ENCODE results near the gene CEP250. TPM values are rescaled to one million over a fixed set of nuclear protein-coding genes. Genes with fewer than 3 reads are reported as not detected.
A peak's percentile ranks its signal among the peaks of the same experiment; 100 is the strongest.

Gene CEP250
- total RNA-seq, 1 experiment from 2014 or later = 13.3 TPM

GRCh38 chr20:35463455-35464300 lies 8.3 kb downstream of the CEP250 start:
- no peak overlapping the region for H3K27ac ChIP-seq
- peak; percentile 35 to 51 for DNase-seq (ENCODE audit: low read depth in 1 of 2, low spot score in 2 of 2)

DNA sequence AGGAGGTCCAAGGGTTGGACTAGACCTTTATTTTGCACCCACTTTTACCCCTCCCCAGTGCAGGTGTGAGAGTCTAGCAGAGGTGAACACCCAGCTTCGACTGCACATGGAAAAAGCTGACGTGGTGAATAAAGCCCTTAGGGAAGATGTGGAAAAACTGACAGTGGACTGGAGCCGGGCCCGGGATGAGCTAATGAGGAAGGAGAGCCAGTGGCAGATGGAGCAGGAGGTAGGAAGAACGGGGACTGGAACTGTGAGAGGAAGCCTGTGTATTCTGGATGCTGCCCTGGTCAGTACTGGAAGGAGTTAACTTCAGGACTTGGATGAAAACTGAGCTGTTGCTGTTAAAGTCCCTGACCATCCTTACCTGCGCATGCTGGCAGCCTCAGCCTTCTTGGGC lies 10.6 kb downstream of the CEP250 start:
- H3K27ac ChIP-seq = no peak overlapping the region
- H3K27me3 ChIP-seq (replicated peaks) = no peaks in the 10 kb centered on the region
- H3K9me3 ChIP-seq (replicated peaks) = no peaks in the 10 kb centered on the region
- H3K4me3 ChIP-seq = no peak overlapping the region
- peaks cover 43% of the 10 kb centered on the region for H3K36me3 ChIP-seq
- no peaks in the 10 kb centered on the region for H3K4me1 ChIP-seq (replicated peaks)
- DNase-seq (ENCODE audit: low read depth in 1 of 2, low spot score in 2 of 2) = no peak

More at GRCh38 chr20:35463455-35464300, 8.3 kb downstream of the CEP250 start:
- Histone ChIP-seq H3K27me3 (replicated peaks) (no peaks in the 10 kb centered on the region), H3K36me3 (peaks cover 39% of the 10 kb centered on the region), H3K4me3 (no peak overlapping the region), H3K9me3 (replicated peaks) (no peaks in the 10 kb centered on the region), H3K4me1 (replicated peaks) (no peaks in the 10 kb centered on the region)

- Histone ChIP-seq H3K4me3 (no peak overlapping the region), H3K9me3 (replicated peaks) (no peaks in the 10 kb centered on the region), H3K4me1 (replicated peaks) (no peaks in the 10 kb centered on the region), H3K27me3 (replicated peaks) (no peaks in the 10 kb centered on the region), H3K27ac (no peak overlapping the region), H3K36me3 (peaks cover 40% of the 10 kb centered on the region)
- DNase-seq (ENCODE audit: low read depth in 1 of 2, low spot score in 2 of 2) = no peak
Measured at GRCh38 chr20:35466856-35467255, 11.5 kb downstream of the CEP250 start.

GRCh38 chr20:35467339-35468224 lies 12.2 kb downstream of the CEP250 start:
- H3K36me3 ChIP-seq = peaks cover 48% of the 10 kb centered on the region
- H3K4me3 ChIP-seq = no peak overlapping the region
- H3K4me1 ChIP-seq (replicated peaks) = no peaks in the 10 kb centered on the region
- no peaks in the 10 kb centered on the region for H3K27me3 ChIP-seq (replicated peaks)
- H3K9me3 ChIP-seq (replicated peaks) = no peaks in the 10 kb centered on the region
- no peak for DNase-seq (ENCODE audit: low read depth in 1 of 2, low spot score in 2 of 2)
- no peak overlapping the region for H3K27ac ChIP-seq

GRCh38 chr20:35468671-35469334 lies 13.4 kb downstream of the CEP250 start:
- Histone ChIP-seq H3K9me3 (replicated peaks) (no peaks in the 10 kb centered on the region), H3K27me3 (replicated peaks) (no peaks in the 10 kb centered on the region), H3K4me3 (no peak overlapping the region), H3K36me3 (peaks cover 51% of the 10 kb centered on the region), H3K27ac (no peak overlapping the region), H3K4me1 (replicated peaks) (no peaks in the 10 kb centered on the region)
- DNase-seq (ENCODE audit: low read depth in 1 of 2, low spot score in 2 of 2) = no peak

- Histone ChIP-seq H3K36me3 (peaks cover 57% of the 10 kb centered on the region), H3K27me3 (replicated peaks) (no peaks in the 10 kb centered on the region), H3K4me1 (replicated peaks) (no peaks in the 10 kb centered on the region), H3K9me3 (replicated peaks) (no peaks in the 10 kb centered on the region), H3K27ac (no peak overlapping the region), H3K4me3 (no peak overlapping the region)
- DNase-seq (ENCODE audit: low read depth in 1 of 2, low spot score in 2 of 2) = no peak
Measured at GRCh38 chr20:35472209-35472608, 16.8 kb downstream of the CEP250 start.

- Histone ChIP-seq H3K4me3 (no peak overlapping the region), H3K4me1 (replicated peaks) (no peaks in the 10 kb centered on the region), H3K36me3 (peaks cover 62% of the 10 kb centered on the region), H3K9me3 (replicated peaks) (no peaks in the 10 kb centered on the region), H3K27me3 (replicated peaks) (no peaks in the 10 kb centered on the region), H3K27ac (no peak overlapping the region)
- DNase-seq (ENCODE audit: low read depth in 1 of 2, low spot score in 2 of 2) = no peak
Measured at GRCh38 chr20:35473684-35474083, 18.3 kb downstream of the CEP250 start.

- peaks cover 66% of the 10 kb centered on the region for H3K36me3 ChIP-seq
Measured at GRCh38 chr20:35474303-35474871, 19.0 kb downstream of the CEP250 start.

GRCh38 chr20:35476288-35476687 lies 20.9 kb downstream of the CEP250 start:
- DNase-seq (ENCODE audit: low read depth in 1 of 2, low spot score in 2 of 2) = no peak
- Histone ChIP-seq H3K27ac (no peak overlapping the region), H3K9me3 (replicated peaks) (no peaks in the 10 kb centered on the region), H3K4me3 (no peak overlapping the region), H3K4me1 (replicated peaks) (no peaks in the 10 kb centered on the region), H3K36me3 (peaks cover 72% of the 10 kb centered on the region), H3K27me3 (replicated peaks) (no peaks in the 10 kb centered on the region)

More at GRCh38 chr20:35474303-35474871, 19.0 kb downstream of the CEP250 start:
- Histone ChIP-seq H3K27ac (no peak overlapping the region), H3K27me3 (replicated peaks) (no peaks in the 10 kb centered on the region), H3K9me3 (replicated peaks) (no peaks in the 10 kb centered on the region), H3K4me1 (replicated peaks) (no peaks in the 10 kb centered on the region), H3K4me3 (no peak overlapping the region)
- DNase-seq (ENCODE audit: low read depth in 1 of 2, low spot score in 2 of 2) = no peak

DNA sequence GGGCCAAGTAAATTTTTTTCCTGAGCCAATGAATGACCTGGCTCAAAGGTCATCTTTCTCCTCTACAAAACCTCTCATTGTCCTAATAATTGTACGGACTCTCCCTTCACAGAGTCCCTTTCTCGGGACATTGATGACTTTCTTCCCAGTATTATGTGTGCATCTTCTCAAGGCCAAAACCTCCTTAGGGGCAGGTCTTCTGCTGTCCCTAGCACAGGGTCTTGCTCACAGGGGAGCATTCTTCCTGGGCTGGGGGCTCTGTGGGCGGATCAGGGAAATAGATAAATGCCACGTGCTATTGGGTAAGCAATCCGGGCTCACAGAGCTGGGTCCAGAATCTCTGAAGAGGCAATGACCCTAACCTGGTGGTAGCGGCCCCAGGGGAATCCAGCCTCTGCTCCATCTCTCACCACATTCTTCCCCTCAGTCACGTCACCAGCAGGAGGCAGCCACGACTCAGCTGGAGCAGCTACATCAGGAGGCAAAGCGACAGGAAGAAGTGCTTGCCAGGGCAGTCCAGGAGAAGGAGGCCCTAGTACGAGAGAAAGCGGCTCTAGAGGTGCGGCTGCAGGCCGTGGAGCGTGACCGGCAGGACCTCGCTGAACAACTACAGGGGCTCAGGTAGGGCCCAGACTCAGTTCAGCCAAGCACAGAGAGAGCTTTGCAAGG lies 23.5 kb downstream of the CEP250 start:
- H3K9me3 ChIP-seq (replicated peaks) = no peaks in the 10 kb centered on the region
- DNase-seq (ENCODE audit: low read depth in 1 of 2, low spot score in 2 of 2) = no peak
- no peak overlapping the region for H3K4me3 ChIP-seq
- H3K27me3 ChIP-seq (replicated peaks) = no peaks in the 10 kb centered on the region
- no peak overlapping the region for H3K27ac ChIP-seq
- H3K36me3 ChIP-seq = peaks cover 49% of the 10 kb centered on the region
- no peaks in the 10 kb centered on the region for H3K4me1 ChIP-seq (replicated peaks)

DNA sequence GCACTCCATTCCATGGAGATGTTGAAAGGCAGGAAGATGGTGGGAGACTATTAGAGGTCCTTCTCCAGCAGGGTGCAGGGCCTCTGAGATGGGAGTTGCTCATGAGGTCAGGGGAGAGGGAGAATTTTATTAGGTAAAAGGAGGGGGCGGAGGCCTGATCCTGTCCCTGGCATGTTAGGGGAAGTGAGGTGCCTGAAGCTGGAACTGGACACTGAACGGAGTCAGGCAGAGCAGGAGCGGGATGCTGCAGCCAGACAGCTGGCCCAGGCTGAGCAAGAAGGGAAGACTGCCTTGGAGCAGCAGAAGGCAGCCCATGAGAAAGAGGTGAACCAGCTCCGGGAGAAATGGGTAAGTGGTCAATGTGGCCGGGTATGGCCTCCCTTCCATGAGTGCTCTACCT lies 24.4 kb downstream of the CEP250 start:
- H3K4me1 ChIP-seq (replicated peaks) = no peaks in the 10 kb centered on the region
- DNase-seq (ENCODE audit: low read depth in 1 of 2, low spot score in 2 of 2) = no peak
- no peak overlapping the region for H3K4me3 ChIP-seq
- H3K9me3 ChIP-seq (replicated peaks) = no peaks in the 10 kb centered on the region
- H3K27ac ChIP-seq = no peak overlapping the region
- no peaks in the 10 kb centered on the region for H3K27me3 ChIP-seq (replicated peaks)
- peaks cover 54% of the 10 kb centered on the region for H3K36me3 ChIP-seq

- H3K9me3 ChIP-seq (replicated peaks) = no peaks in the 10 kb centered on the region
- peaks cover 26% of the 10 kb centered on the region for H3K36me3 ChIP-seq
- no peaks in the 10 kb centered on the region for H3K27me3 ChIP-seq (replicated peaks)
- no peak for DNase-seq (ENCODE audit: low read depth in 1 of 2, low spot score in 2 of 2)
- H3K27ac ChIP-seq = no peak overlapping the region
- H3K4me1 ChIP-seq (replicated peaks) = no peaks in the 10 kb centered on the region
- no peak overlapping the region for H3K4me3 ChIP-seq
Measured at GRCh38 chr20:35487479-35487878, 32.1 kb downstream of the CEP250 start.

DNA sequence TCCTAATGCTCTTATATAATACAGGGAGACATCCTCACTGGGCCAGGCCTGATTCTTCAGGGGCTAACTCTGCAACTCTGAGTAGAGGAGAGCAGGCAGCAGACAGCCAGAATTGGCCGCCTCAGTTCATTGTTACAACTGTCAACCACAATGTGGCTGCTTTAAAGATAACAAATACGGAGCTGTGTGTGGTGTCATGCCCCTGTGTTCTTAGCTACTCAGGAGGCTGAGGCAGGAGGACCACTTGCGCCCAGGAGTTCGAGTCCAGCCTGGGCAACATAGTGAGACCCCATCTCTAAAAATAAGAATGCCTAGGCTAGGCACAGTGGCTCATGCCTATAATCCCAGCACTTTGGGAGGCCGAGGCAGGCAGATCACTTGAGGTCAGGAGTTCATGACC lies 34.3 kb downstream of the CEP250 start:
- no peaks in the 10 kb centered on the region for H3K27me3 ChIP-seq (replicated peaks)
- no peak for DNase-seq (ENCODE audit: low read depth in 1 of 2, low spot score in 2 of 2)
- no peak overlapping the region for H3K27ac ChIP-seq
- H3K9me3 ChIP-seq (replicated peaks) = no peaks in the 10 kb centered on the region
- no peak overlapping the region for H3K4me3 ChIP-seq
- H3K4me1 ChIP-seq (replicated peaks) = no peaks in the 10 kb centered on the region
- peaks cover 36% of the 10 kb centered on the region for H3K36me3 ChIP-seq

Measured in SJSA1 (cell line).